ENCODE results near the gene PAN2. TPM values are rescaled to one million over a fixed set of nuclear protein-coding genes. Genes with fewer than 3 reads are reported as not detected.

PAN2 gene
- total RNA-seq, 1 experiment from 2014 or later = 75.0 TPM

DNA sequence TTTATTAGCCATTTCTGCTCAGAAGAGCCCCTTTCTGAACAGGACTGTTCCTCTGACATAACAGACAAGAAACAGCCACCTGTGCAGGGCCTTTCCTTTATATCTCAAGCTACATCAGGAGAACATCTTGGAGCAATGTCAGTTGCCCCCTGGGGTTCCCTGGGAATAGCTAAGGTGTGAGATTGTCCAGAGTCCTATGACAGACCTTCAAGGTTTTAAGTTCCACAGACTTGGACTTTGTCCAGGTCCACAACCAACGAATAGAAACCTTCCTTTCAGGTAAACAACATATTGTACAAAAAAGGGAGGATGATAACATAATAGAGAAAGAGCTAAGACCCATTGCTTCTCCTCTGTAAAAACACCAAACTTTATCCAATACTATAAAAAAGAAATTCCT is 7.8 kb upstream of the PAN2 start:
- TF ChIP-seq EZH2phosphoT487 (IDR thresholded peaks at IDR 0.05; ENCODE audit: borderline replicate concordance) = no peak
- TF ChIP-seq POLR2A (IDR thresholded peaks at IDR 0.05; ENCODE audit: borderline replicate concordance, extremely low read depth, insufficient read depth, insufficient read length) = no peak
- no peak for TF ChIP-seq FOSL1 (IDR thresholded peaks at IDR 0.05; ENCODE audit: low read depth)
- ATAC-seq (no peak), DNase-seq (ENCODE audit: low read depth, low spot score) (no peak)
- Histone ChIP-seq H3K4me1 (ENCODE audit: control insufficient read depth in 1 of 2, insufficient read depth in 2 of 2, low read length in 2 of 2) (no peaks in the 10 kb centered on the region; a peak in 1 of 4 replicates), H3K4me3 (replicated peaks in 1 of 2; ENCODE audit: low read depth in 1 of 2, low read length in 2 of 2) (no peak overlapping the region), H3K9ac (ENCODE audit: low read length) (no peak overlapping the region), H2AFZ (ENCODE audit: low read depth, low read length, poor library complexity, severe bottlenecking) (no peak overlapping the region), H3K9me2 (ENCODE audit: insufficient read depth) (no peaks in the 10 kb centered on the region), H3K4me2 (ENCODE audit: low read length) (no peak overlapping the region), H3K79me2 (ENCODE audit: insufficient read depth, low read length) (no peaks in the 10 kb centered on the region), H4K20me1 (ENCODE audit: insufficient read depth) (no peaks in the 10 kb centered on the region), H3K36me3 (ENCODE audit: control insufficient read depth in 1 of 2, insufficient read depth in 2 of 2, low read length in 2 of 2) (peaks cover 4 to 7% of the 10 kb centered on the region in 2 experiments; a peak in 3 of 4 replicates), H3K27ac (ENCODE audit: low read depth, low read length) (no peak overlapping the region), H3K27me3 (ENCODE audit: insufficient read depth, low read length) (no peaks in the 10 kb centered on the region), H3K9me3 (ENCODE audit: control insufficient read depth in 1 of 2, insufficient read depth in 1 of 2, low read depth in 1 of 2, low read length in 2 of 2) (no peaks in the 10 kb centered on the region)
- intact Hi-C loops (cut with micrococcal nuclease) = no loop called here
- RAD21 ChIA-PET (ENCODE audit: low non-redundant PET in 1 of 2, low total read pairs in 2 of 2, uncharacterized antibody in 2 of 2, unreplicated experiment in 2 of 2) = no interaction called here
- BruUV-seq (replicated peaks) = no TSS peak
- CTCF ChIA-PET = no interaction called here
- POLR2A ChIA-PET = interaction anchor here (0.7 kb wide), 2 partner anchors 18 to 65 kb away, joined by 3 read pairs; partner anchors contain the start of gene STAT2

GRCh38 chr12:56339158-56339422 is 5.3 kb upstream of the PAN2 start:
- no peaks in the 10 kb centered on the region for H3K9me2 ChIP-seq (ENCODE audit: insufficient read depth)
- no peak overlapping the region for H3K27ac ChIP-seq (ENCODE audit: low read depth, low read length)
- no peaks in the 10 kb centered on the region for H3K79me2 ChIP-seq (ENCODE audit: insufficient read depth, low read length)
- DNase-seq (ENCODE audit: low read depth, low spot score) = no peak
- peaks cover 0 to 3% of the 10 kb centered on the region in 2 experiments; a peak in 1 of 4 replicates for H3K4me1 ChIP-seq (ENCODE audit: control insufficient read depth in 1 of 2, insufficient read depth in 2 of 2, low read length in 2 of 2)
- ChIA-PET CTCF (no interaction called here), POLR2A (interaction anchor here (1.5 kb wide), 1 partner anchor 21 kb away, joined by 4 read pairs; the partner anchor contains the start of gene STAT2), RAD21 (ENCODE audit: low non-redundant PET in 1 of 2, low total read pairs in 2 of 2, uncharacterized antibody in 2 of 2, unreplicated experiment in 2 of 2) (no interaction called here)
- H3K36me3 ChIP-seq (ENCODE audit: control insufficient read depth in 1 of 2, insufficient read depth in 2 of 2, low read length in 2 of 2) = peaks cover 0 to 4% of the 10 kb centered on the region in 2 experiments; a peak in 1 of 4 replicates
- intact Hi-C loops (cut with micrococcal nuclease) = no loop called here
- no peaks in the 10 kb centered on the region for H3K27me3 ChIP-seq (ENCODE audit: insufficient read depth, low read length)
- H3K4me2 ChIP-seq (ENCODE audit: low read length) = no peak overlapping the region
- H3K4me3 ChIP-seq (replicated peaks in 1 of 2; ENCODE audit: low read depth in 1 of 2, low read length in 2 of 2) = no peak overlapping the region
- no TSS peak for BruUV-seq (replicated peaks)
- ATAC-seq = no peak
- H3K9me3 ChIP-seq (ENCODE audit: control insufficient read depth in 1 of 2, insufficient read depth in 1 of 2, low read depth in 1 of 2, low read length in 2 of 2) = no peaks in the 10 kb centered on the region
- no peak overlapping the region for H2AFZ ChIP-seq (ENCODE audit: low read depth, low read length, poor library complexity, severe bottlenecking)
- TF ChIP-seq ZBTB33 (IDR thresholded peaks at IDR 0.05; ENCODE audit: extremely low read depth, insufficient replicate concordance, low read length) (no peak), YY1 (IDR thresholded peaks at IDR 0.05; ENCODE audit: extremely low read depth, insufficient replicate concordance, low read depth, low read length) (no peak)
- H3K9ac ChIP-seq (ENCODE audit: low read length) = no peak overlapping the region
- H4K20me1 ChIP-seq (ENCODE audit: insufficient read depth) = no peaks in the 10 kb centered on the region
